ENCODE data around the gene NAA38.

NAA38 gene

DNA sequence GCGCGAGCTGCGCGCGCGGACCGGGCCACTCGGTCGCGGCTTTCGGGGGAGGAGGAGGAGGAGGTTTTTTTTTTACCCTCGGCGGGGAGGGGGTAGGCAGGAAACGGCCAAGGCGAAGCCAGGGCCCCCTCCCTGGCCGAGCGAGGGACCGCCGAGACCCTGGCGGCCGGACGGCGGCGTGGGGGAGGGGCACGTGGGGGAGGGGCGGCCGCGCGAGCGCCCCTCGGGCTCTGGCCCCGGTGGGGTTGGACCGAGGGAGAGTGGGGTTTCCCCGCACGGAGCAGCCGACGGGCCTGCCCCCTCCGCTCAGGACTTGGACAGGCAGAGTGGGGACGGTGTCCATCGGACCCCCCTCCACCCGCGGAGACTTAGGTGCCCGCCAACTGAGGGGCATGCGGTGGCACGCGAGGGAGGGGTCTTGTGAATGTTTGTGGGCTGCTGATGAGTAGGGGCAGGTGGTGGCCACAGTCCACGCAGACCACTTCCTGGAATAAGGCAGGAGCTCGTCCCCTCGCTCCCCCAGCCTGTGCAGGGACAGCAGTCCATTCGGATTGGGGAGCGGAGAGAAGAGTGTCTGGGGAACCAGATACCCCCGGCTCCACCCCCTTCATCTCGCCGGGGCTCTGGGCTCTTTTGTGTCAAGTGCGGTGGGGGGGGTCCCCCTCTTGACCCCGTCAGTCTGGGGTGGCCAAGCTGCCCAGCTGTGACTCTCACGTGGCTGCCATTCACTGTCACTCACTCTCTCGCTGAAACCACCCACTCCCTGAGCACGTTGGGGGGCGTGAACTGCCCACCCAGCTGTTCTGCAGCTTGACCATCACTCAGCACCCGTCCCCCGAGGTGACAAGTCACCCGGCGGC, 28.2 kb upstream of the NAA38 start:
- DNase-seq (ENCODE audit: extremely low read depth, low read depth), result no peak
- TF ChIP-seq, protein P1, sequence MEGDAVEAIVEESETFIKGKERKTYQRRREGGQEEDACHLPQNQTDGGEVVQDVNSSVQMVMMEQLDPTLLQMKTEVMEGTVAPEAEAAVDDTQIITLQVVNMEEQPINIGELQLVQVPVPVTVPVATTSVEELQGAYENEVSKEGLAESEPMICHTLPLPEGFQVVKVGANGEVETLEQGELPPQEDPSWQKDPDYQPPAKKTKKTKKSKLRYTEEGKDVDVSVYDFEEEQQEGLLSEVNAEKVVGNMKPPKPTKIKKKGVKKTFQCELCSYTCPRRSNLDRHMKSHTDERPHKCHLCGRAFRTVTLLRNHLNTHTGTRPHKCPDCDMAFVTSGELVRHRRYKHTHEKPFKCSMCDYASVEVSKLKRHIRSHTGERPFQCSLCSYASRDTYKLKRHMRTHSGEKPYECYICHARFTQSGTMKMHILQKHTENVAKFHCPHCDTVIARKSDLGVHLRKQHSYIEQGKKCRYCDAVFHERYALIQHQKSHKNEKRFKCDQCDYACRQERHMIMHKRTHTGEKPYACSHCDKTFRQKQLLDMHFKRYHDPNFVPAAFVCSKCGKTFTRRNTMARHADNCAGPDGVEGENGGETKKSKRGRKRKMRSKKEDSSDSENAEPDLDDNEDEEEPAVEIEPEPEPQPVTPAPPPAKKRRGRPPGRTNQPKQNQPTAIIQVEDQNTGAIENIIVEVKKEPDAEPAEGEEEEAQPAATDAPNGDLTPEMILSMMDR (IDR thresholded peaks at IDR 0.05; ENCODE audit: low read depth, low read length), result no peak

DNA sequence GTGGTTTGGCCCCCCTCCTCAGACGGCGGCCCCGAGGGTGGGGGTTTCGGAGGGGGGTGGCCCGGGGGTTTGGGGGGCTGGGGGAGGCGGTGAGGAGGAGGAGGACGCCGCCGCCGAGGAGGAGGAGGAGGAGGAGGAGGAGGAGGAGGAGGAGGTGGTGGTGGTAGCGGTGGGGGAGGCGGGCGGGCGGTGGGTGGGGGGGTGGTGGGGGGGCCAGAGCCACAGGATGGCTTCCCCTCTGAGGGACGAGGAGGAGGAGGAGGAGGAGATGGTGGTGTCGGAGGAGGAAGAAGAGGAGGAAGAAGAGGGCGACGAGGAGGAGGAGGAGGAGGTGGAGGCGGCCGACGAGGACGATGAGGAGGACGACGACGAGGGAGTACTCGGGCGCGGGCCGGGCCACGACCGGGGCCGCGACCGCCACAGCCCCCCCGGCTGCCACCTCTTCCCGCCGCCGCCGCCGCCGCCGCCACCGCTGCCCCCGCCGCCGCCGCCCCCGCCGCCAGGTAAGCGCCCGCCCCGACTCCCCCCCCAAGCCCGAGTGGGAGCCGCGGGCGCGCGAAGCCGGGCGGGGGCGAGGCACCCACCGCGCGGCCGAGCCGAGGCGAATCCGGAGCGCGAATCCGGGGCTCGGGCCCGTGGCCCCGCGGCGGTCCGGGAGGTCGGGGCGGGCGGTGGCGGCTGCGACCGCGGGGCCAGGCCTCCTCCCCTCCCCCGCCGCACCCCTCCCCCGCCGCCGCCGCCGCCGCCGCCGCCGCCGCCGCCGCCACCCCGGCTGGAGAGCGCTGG, 27.4 kb upstream of the NAA38 start:
- DNase-seq (ENCODE audit: extremely low read depth, low read depth), result no peak
- TF ChIP-seq, protein P1 (IDR thresholded peaks at IDR 0.05; ENCODE audit: low read depth, low read length), result no peak

DNA sequence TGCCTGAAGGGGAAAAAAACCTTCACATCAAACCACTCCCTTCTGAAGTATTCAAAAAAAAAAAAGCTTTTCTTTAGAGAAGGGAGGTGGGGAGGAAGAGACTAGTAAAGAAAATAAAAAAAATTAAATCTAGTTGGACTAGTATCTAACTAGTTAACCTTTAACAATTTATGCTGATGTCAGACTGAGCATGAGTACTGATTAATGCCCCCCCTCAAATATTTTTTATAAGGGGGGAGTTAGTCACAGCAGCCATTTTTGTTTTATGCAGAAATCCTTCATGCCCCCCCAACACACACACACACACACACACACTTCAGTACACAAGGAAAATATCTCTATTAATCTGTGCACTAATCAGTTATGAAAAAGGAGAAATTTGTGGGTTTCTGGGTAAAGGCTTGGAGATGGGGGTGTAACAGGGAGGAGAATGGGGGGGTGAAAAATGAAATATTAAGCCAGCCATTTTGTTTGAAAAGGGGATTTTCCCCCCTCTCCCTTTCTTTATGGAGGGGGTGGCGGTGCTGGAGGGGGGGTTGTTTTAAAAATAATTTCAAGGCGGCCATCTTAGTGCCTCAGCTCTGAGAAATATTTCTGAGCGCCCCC, 26.5 kb upstream of the NAA38 start:
- TF ChIP-seq, protein P1 (IDR thresholded peaks at IDR 0.05; ENCODE audit: low read depth, low read length), result no peak
- DNase-seq (ENCODE audit: extremely low read depth, low read depth), result no peak

DNA sequence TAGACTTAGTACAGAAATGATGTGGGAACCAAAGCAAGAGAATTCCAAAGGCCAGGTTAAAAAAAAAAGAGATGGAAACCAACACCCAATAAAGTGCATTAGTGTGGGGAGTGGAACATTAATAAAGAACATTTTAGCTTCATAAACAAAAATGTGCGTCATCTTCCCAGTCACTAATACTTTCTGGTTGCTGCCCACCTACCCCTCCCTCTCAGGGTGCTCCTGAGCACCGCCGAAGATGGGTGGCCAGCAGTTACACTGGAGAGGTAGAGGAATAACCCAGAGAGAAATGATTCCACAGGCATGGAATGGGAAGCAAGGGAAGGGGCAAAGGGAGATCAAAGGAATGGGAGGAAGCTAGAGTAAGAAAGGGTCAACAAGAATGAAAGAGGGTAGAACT, 25.3 kb upstream of the NAA38 start:
- DNase-seq (ENCODE audit: extremely low read depth, low read depth), result no peak
- TF ChIP-seq, protein P1 (IDR thresholded peaks at IDR 0.05; ENCODE audit: low read depth, low read length), result no peak

DNA sequence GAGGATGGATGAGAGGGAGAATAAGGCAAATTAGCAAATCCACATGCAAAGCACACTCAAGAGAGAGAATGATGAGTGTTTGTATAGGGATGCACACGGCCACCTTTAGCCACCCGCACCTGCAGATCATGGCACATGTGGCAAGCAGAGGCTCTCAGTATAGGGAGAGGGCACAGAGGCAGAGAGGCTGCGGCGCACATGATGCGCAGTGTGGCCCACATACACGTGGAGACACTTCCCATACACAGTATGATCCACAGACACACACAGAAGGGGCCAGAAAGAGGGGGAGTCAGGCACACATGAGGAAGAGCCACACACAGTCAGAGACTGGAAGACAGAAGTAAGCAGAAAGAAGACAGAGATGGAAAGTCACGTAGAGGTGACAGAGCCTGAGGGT, 24.7 kb upstream of the NAA38 start:
- DNase-seq (ENCODE audit: extremely low read depth, low read depth), result no peak
- TF ChIP-seq, protein P1 (IDR thresholded peaks at IDR 0.05; ENCODE audit: low read depth, low read length), result no peak

DNA sequence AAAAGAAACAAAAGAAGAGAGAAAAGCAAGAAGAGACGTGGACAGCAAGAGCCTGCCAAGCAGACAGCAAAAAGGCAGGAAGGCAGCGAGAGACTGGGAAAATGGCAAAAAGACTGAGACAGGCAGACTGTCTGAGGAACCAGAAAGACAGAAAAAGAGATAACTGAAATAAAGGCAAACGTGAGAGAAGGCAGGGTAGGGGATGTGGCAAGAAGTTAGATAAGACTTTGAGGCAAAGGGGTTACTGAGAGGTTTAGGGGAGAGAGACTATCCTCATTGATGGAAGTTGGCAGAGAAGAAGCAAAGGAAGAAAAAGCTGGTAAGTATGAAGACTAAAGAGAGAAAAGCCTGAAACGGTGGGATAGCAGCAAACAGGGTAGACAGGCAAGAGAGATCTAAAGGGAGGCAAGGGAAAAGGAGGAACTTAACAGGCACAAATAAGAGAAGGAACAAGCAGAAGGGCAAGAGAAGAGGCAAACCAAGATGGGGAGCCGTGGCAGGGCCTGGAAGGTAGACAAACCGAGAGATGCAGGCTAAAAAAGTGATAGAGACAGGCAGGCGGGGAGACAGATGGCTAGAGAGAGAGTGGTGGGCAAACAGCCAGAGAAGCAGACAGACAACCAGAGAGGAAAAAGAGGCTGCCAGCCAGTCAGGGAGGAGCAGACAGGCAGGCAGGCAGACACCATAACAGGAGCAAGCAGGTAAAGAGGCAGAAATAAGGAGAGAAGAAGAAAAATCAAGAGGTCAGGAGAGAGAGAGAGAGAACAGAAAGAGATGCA, 24.1 kb upstream of the NAA38 start:
- TF ChIP-seq, protein P1 (IDR thresholded peaks at IDR 0.05; ENCODE audit: low read depth, low read length), result no peak
- DNase-seq (ENCODE audit: extremely low read depth, low read depth), result no peak
